ENCODE data around the gene SSC5D.

- TF ChIP-seq CTCF (IDR thresholded peaks at IDR 0.05 in 2 of 3, conservative IDR thresholded peaks at IDR 0.05 in 1 of 3; ENCODE audit: borderline replicate concordance in 1 of 3, insufficient read depth in 1 of 3, low read depth in 2 of 3, low read length in 2 of 3) = no peak
- no peak for TF ChIP-seq ZNF274 (IDR thresholded peaks at IDR 0.05; ENCODE audit: low read depth, low read length)
- TF ChIP-seq YY1 (IDR thresholded peaks at IDR 0.05; ENCODE audit: extremely low read depth, insufficient replicate concordance, low read depth, low read length) = no peak
- no peak for TF ChIP-seq EZH2 (IDR thresholded peaks at IDR 0.05)
- TF ChIP-seq FOSL1 (IDR thresholded peaks at IDR 0.05; ENCODE audit: low read depth) = no peak
- TF ChIP-seq POLR2AphosphoS5 (IDR thresholded peaks at IDR 0.05; ENCODE audit: low read depth, low read length) = no peak
- TF ChIP-seq ZFX (IDR thresholded peaks at IDR 0.05) = no peak
- TF ChIP-seq MAX (IDR thresholded peaks at IDR 0.05) = no peak
- no peak for TF ChIP-seq TCF7L2 (IDR thresholded peaks at IDR 0.05; ENCODE audit: borderline replicate concordance, extremely low read depth, insufficient read depth, insufficient read length)
- no peak for TF ChIP-seq SIN3A (IDR thresholded peaks at IDR 0.05; ENCODE audit: low read depth)
- TF ChIP-seq RAD21 (IDR thresholded peaks at IDR 0.05; ENCODE audit: low read depth) = no peak
- no peak for TF ChIP-seq REST (IDR thresholded peaks at IDR 0.05; ENCODE audit: low read depth)
Observed at GRCh38 chr19:55441319-55441691, 46.9 kb upstream of the SSC5D start.
